Activated T-cell treated with anti-CD3 and anti-CD28 coated beads, Interleukin-2, amount 50 U/mL, for 72 hours (primary cell): ENCODE measurements around the gene TMEM145. TPM values are rescaled to one million over a fixed set of nuclear protein-coding genes. Genes with fewer than 3 reads are reported as not detected.
"Not testable (repeated sequence)": the region's sequence is repeated elsewhere in the genome, so short reads cannot be mapped to it uniquely, and the experiment has no call there.

Experiments
- ATAC-seq, 2 donors: fragments of 150-1000 bp; cut with Tn5 transposase; replicated peaks in 1 of 2; 2 replicates each; pipeline ENCODE4 v1.10.0; 2021; ENCODE audit warnings: moderate library complexity in 2 of 2, mild to moderate bottlenecking in 1 of 2
- DNase-seq, 2 donors: peaks; one replicate each; pipeline ENCODE4 v3.0.0; 2021 to 2022; ENCODE audit warnings: mixed read lengths in 1 of 2
- H3K27ac Mint-ChIP-seq: one replicate; pipeline ENCODE4 v1.8.0; 2022; ENCODE audit warnings: mild to moderate bottlenecking, moderate library complexity, mixed read lengths
- H3K27me3 Mint-ChIP-seq: one replicate; pipeline ENCODE4 v1.8.0; 2022; ENCODE audit warnings: low read depth, mixed read lengths
- H3K36me3 Mint-ChIP-seq, 2 donors: one replicate each; pipeline ENCODE4 v1.8.0; 2022; ENCODE audit warnings: mixed read lengths in 2 of 2, mild to moderate bottlenecking in 1 of 2; ENCODE audit not compliant: insufficient read depth in 2 of 2
- H3K4me1 Mint-ChIP-seq: one replicate; pipeline ENCODE4 v1.8.0; 2022; ENCODE audit warnings: low read depth, mixed read lengths
- H3K4me3 Mint-ChIP-seq, 2 donors: one replicate each; pipeline ENCODE4 v1.8.0; 2022; ENCODE audit warnings: mild to moderate bottlenecking in 2 of 2, mixed read lengths in 2 of 2, moderate library complexity in 2 of 2
- H3K9me3 Mint-ChIP-seq, 2 donors: one replicate each; pipeline ENCODE4 v1.8.0; 2022; ENCODE audit warnings: mixed read lengths in 2 of 2
- total RNA-seq, 2 donors: library from RNA; stranded (reverse); gene quantifications; one replicate each; pipeline ENCODE4 v1.2.3, GENCODE V29; 2022

Gene TMEM145
- total RNA-seq, 2 donors from 2014 or later, result 0.67 to 1.6 TPM

DNA sequence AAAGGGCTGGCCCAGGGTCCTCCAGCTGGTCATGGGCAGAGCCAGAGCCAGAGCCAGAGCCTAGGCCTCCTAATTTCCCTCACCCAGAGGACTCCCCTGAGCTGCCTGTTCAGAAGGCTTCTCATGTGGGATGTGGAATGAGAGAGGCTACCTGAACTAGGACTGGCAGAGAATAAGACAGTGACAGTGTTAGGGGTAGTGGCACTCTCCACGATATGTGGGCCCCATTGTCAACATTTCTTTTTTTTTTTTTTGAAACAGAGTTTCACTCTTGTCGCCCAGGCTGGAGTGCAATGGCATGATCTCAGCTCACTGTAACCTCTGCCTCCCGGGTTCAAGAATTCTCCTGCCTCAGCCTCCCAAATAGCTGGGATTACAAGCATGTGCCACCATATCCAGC lies 18.2 kb downstream of the TMEM145 start:
- not testable (repeated sequence) for H3K27me3 Mint-ChIP-seq, H3K9me3 Mint-ChIP-seq, DNase-seq, H3K4me3 Mint-ChIP-seq, H3K36me3 Mint-ChIP-seq, ATAC-seq, H3K27ac Mint-ChIP-seq
- H3K4me1 Mint-ChIP-seq, result peaks cover 28% of the 10 kb centered on the region

DNA sequence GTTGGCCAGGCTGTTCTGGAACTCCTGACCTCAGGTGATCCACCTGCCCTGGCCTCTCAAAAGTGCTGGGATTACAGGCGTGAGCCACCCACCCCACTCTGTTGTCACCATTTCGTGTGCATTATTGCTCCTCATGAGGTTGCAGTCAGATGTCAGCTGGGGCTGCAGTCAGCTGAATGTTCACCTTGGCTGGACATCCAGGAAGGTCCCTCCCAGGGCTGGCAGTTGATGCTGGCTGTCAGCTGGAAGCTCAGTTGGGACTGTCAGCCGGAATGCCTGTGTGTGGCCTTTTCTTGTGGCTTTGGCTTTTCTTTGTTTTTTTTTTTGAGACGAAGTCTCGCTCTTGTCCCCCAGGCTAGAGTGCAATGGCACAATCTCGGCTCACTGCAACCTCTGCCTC lies 18.9 kb downstream of the TMEM145 start:
- DNase-seq (no peak), ATAC-seq (no peak)
- Mint-ChIP-seq H3K4me3 (no peak overlapping the region), H3K4me1 (peaks cover 21% of the 10 kb centered on the region), H3K27ac (no peak overlapping the region), H3K27me3 (no peaks in the 10 kb centered on the region), H3K36me3 (no peaks in the 10 kb centered on the region), H3K9me3 (no peaks in the 10 kb centered on the region)

DNA sequence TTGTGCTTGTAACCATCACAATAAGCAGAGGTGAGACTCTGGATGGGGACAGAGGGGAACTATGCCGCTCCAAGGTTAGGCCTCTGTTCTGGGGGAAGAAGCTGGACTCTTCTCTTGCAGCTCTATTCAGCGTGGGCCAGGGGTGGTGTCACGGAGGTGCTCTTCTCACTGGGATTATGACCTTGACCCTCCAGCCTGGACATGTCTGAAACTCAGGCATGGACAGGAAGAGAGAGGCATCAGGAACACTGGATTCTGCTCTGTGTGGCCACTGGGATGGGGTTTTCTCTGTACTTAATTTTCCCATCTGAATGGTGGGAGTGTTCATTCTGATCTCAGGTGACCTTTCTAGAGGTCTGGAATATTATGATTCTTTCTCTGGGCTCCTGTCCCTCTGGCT lies 19.9 kb downstream of the TMEM145 start:
- Mint-ChIP-seq H3K9me3 (no peaks in the 10 kb centered on the region), H3K4me3 (no peak overlapping the region), H3K4me1 (peaks cover 14% of the 10 kb centered on the region), H3K36me3 (no peaks in the 10 kb centered on the region), H3K27me3 (no peaks in the 10 kb centered on the region), H3K27ac (no peak overlapping the region)
- ATAC-seq (no peak), DNase-seq (no peak)

DNA sequence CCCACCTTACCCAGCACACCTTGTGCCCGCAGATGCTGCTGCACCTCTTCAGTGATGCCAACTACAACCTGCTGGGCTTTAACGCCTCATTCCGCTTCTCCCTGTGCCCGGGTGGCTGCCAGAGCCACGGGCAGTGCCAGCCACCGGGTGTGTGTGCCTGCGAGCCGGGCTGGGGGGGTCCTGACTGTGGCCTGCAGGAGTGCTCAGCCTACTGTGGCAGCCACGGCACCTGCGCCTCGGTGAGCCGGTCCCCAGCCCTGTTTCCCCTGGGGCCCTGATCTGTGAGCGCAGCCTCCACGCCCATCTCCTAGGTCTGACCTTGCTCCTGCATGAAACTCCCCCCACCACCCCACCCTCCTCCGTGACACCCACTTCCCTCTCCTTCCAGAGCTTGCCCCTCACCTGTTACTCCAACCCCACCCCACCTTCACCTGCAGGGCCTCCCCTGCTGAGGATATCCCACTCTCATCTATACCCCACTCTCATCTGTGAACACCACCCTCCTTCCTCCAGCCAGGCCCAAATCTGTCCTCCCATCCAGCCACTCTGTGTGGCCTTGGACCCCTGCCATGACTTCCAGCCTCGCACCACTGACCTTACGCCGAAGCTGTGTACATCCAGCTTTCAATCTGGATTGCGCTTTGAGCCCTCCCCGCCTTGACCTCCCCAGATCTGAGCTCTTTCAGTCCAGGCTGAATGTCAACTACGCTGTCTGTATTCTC lies 21.0 kb downstream of the TMEM145 start:
- H3K36me3 Mint-ChIP-seq, result peaks cover 0 to 2% of the 10 kb centered on the region in 2 donors

DNA sequence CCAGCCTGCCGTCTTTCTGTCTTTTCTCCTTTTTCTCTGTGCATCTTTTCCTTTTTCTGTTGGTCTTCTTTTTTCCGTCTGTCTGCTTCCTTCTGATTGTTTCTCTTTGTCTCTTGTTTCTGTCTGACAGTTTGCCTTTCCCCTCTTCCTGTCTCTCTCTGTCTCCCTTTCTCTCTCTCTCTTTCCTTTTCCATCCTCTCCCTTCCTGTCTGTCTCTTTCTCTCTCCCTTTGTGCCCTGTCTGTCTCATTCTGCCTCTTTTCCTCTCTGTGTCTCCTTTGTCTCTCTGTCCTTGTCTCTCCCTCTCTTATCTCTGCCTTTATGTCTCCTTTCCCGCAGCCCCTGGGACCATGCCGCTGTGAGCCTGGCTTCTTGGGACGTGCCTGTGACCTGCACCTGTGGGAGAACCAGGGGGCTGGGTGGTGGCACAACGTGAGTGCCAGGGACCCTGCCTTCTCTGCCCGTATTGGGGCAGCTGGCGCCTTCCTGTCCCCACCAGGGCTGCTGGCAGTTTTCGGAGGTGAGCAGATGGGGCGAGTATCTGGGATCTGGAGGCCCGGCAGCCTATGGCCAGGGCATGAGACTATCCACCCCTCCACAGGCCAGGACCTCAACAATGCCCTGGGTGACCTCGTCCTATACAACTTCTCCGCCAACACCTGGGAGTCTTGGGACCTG lies 21.7 kb downstream of the TMEM145 start:
- Mint-ChIP-seq H3K27me3 (no peaks in the 10 kb centered on the region), H3K27ac (no peak overlapping the region), H3K36me3 (peaks cover 0 to 2% of the 10 kb centered on the region in 2 donors), H3K9me3 (no peaks in the 10 kb centered on the region), H3K4me3 (no peak overlapping the region), H3K4me1 (peaks cover 5% of the 10 kb centered on the region)
- DNase-seq (no peak), ATAC-seq (no peak)

More for the DNA sequence above, 21.0 kb downstream of the TMEM145 start:
- ATAC-seq, result no peak
- Mint-ChIP-seq H3K4me3 (no peak overlapping the region), H3K27ac (no peak overlapping the region), H3K4me1 (peaks cover 3% of the 10 kb centered on the region), H3K27me3 (no peaks in the 10 kb centered on the region), H3K9me3 (no peaks in the 10 kb centered on the region)
- no peak for DNase-seq

DNA sequence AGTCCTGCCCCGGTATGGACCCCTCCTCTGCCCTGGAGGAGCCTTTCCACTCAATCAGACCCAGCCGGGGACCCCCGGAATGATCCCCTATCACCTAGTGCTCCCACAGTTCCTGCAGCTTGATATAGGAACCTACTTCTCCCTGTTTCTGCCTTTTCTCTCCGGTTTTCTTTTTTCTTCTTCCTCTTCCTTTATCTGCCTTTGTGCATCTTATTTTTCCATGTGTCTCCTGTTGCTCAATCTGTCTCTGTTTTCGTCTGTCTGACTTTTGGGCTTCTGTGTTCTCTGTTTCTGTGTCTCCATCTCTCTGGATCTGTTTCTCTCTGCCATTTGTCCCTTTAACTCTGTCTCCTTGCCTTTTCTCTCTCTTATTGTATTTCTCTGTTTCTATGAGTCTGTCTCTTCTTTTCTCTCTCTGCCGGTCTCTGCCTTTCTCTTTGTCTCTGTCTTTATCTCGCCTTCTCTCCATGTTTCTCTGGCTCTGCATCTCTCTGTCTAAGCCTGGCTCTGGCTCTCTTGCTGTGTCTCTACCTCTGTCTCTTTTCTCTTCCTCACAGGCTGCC lies 22.3 kb downstream of the TMEM145 start:
- H3K4me1 Mint-ChIP-seq, result peaks cover 5% of the 10 kb centered on the region

DNA sequence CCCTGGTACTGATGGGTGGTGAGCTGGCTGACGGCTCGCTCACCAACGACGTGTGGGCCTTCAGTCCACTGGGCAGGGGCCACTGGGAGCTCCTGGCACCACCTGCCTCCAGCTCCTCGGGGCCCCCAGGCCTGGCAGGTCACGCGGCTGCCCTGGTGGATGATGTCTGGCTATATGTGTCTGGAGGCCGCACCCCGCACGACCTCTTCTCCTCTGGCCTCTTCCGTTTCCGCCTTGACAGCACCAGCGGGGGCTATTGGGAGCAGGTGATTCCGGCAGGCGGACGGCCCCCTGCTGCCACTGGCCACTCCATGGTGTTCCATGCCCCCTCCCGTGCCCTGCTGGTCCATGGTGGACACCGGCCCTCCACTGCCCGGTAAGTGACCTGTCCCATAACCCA lies 22.9 kb downstream of the TMEM145 start:
- ATAC-seq (no peak), DNase-seq (no peak)
- Mint-ChIP-seq H3K4me3 (no peak overlapping the region), H3K36me3 (peaks cover 0 to 2% of the 10 kb centered on the region in 2 donors), H3K4me1 (peaks cover 5% of the 10 kb centered on the region), H3K27ac (no peak overlapping the region), H3K9me3 (no peaks in the 10 kb centered on the region), H3K27me3 (no peaks in the 10 kb centered on the region)

More for the DNA sequence above, 22.3 kb downstream of the TMEM145 start:
- Mint-ChIP-seq H3K9me3 (no peaks in the 10 kb centered on the region), H3K36me3 (peaks cover 0 to 2% of the 10 kb centered on the region in 2 donors), H3K27me3 (no peaks in the 10 kb centered on the region), H3K27ac (no peak overlapping the region), H3K4me3 (no peak overlapping the region)
- no peak for ATAC-seq
- DNase-seq, result no peak

DNA sequence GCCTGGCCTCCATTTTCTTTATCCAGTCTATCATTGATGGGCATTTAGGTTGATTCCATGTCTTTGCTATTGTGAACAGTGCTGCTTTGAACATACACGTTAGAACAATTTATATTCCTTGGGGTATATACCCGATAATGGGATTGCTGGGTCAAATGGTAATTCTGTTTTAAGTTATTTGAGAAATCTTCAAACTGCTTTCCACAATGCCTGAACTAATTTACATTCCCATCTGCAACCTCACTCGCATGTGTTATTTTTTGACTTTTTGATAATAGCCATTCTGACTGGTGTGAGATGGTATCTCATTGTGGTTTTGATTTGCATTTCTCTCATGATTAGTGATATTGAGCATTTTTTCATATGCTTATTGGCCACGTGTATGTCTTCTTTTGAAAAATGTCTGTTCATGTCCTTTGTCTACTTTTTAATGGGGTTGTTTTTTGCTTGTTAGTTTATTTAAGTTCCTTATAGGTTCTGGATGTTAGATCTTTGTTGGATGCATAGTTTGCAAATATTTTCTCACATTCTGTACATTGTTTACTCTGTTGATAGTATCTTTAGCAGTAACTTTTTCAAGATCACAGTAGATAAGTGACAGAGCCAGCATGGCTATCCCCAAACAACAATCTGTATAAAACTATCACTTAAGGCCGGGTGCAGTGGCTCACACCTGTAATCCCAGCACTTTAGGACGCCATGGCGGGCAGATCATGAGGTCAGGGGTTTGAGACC lies 26.2 kb downstream of the TMEM145 start:
- not testable (repeated sequence) for H3K27ac Mint-ChIP-seq, H3K4me3 Mint-ChIP-seq, H3K27me3 Mint-ChIP-seq, H3K9me3 Mint-ChIP-seq, H3K36me3 Mint-ChIP-seq, H3K4me1 Mint-ChIP-seq, ATAC-seq, DNase-seq

DNA sequence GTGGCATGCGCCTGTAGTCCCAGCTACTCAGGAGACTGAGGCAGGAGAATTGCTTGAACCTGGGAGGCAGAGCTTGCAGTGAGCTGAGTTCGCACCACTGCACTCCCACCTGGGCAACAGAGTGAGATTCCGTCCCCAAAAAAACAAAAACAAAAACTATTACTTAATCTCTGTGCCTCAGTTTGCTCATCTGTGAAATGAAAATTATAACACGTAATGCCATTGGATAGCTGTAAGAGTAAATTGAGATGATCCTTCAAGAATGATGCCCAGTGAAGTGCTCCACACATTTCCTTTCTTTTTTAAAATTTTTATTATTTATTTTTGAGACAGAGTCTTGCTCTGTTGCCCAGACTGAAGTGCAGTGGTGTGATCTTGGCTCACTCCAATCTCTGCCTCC lies 26.8 kb downstream of the TMEM145 start:
- not testable (repeated sequence) for DNase-seq, H3K4me1 Mint-ChIP-seq, ATAC-seq, H3K27ac Mint-ChIP-seq, H3K27me3 Mint-ChIP-seq, H3K36me3 Mint-ChIP-seq, H3K9me3 Mint-ChIP-seq, H3K4me3 Mint-ChIP-seq

DNA sequence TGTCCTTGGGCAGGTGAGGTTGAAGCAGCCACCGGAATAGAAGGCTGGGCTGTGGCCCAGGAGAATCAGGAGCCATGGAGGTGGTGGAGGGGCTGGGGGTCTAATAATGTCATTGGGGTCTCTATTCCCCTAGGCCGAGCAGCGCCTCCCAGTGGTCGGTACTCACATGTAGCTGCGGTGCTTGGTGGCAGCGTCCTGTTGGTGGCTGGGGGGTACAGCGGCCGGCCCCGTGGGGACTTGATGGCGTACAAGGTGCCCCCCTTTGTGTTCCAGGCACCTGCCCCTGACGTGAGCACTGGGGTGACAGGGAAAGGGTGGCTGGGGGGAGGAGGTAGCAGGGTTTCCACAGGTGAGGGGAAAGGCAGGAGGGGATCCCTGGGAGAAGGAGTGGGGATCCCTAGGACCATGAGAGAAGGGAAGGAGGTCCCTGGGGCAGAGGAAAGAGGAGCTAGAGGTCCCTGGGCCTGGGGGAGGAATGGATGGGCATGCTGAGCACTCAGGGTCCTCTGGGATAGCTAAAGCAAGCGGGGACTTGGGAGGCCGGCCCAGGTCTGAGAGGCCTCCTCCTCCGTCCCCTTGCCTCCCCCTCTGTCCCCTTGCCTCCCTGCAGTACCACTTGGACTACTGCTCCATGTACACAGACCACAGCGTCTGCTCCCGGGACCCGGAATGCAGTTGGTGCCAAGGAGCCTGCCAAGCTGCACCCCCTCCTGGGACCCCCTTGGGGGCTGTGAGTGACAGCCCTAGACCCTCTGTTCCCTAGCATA lies 30.4 kb downstream of the TMEM145 start:
- Mint-ChIP-seq H3K27ac (no peak overlapping the region), H3K27me3 (no peaks in the 10 kb centered on the region), H3K9me3 (no peaks in the 10 kb centered on the region), H3K4me3 (no peak overlapping the region), H3K36me3 (peaks cover 0 to under 1% of the 10 kb centered on the region in 2 donors), H3K4me1 (peaks cover 5% of the 10 kb centered on the region)
- ATAC-seq (no peak), DNase-seq (no peak)

DNA sequence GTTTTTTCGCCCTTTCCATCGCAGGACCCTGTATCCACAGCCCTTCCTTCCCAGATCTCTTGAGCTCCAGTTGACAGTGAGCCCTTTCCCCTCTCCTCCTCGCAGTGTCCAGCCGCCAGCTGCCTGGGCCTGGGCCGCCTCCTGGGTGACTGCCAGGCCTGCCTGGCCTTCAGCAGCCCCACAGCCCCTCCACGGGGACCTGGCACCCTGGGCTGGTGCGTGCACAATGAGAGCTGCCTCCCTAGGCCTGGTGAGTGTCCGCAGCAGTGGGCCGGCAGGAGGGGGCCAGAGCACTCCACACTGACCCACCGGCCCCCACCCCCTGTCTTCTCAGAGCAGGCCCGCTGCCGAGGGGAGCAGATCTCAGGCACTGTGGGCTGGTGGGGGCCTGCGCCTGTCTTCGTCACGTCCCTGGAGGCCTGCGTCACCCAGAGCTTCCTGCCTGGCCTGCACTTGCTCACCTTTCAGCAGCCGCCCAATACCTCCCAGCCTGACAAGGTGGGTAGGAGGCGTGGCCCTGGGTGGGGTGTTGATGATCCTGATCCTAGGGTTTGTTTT lies 31.3 kb downstream of the TMEM145 start:
- DNase-seq, result no peak
- no peak for ATAC-seq
- no peaks in the 10 kb centered on the region for H3K9me3 Mint-ChIP-seq
- no peaks in the 10 kb centered on the region for H3K36me3 Mint-ChIP-seq
- no peak overlapping the region for H3K27ac Mint-ChIP-seq
- H3K27me3 Mint-ChIP-seq, result no peaks in the 10 kb centered on the region
- H3K4me3 Mint-ChIP-seq, result no peak overlapping the region
- peaks cover 3% of the 10 kb centered on the region for H3K4me1 Mint-ChIP-seq

DNA sequence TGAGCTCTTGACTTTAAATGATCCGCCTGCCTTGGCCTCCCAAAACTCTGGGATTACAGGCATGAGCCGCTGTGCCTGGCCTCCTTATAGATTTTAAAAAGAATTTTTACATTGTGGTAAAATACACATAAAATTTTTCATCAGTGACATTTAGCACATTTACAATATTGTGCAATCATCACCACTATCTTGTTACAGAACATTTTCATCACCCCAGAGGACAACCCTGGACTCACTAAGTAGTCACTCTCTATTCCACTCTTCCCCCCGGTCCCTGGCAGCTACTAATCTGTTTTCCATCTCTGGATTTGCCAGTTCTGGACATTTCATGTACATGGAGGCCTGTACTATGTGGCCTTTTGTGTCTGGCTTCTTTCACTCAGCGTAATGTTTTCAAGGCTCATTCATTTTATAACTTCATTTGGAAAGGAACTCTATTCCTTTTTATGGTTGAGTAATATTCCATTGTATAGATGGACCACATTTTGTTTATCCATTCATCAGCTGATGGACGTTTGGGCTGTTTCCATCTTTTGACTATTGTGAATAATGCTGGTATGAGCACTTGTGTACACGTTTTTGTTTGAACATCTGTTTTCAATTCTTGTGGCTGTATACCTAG lies 32.2 kb downstream of the TMEM145 start:
- Mint-ChIP-seq H3K4me3 (no peak overlapping the region), H3K4me1 (no peaks in the 10 kb centered on the region), H3K9me3 (no peaks in the 10 kb centered on the region), H3K27me3 (no peaks in the 10 kb centered on the region), H3K36me3 (no peaks in the 10 kb centered on the region), H3K27ac (no peak overlapping the region)
- DNase-seq (no peak), ATAC-seq (no peak)
